Gastrocnemius medialis (tissue), 4 donors: ENCODE results near the gene PIP4K2A. TPM values are rescaled to one million over a fixed set of nuclear protein-coding genes. Genes with fewer than 3 reads are reported as not detected.

Source experiments
- ATAC-seq, 2 donors: fragments of 150-250 bp; one replicate each; pipeline ENCODE4 v1.9.1; 2016
- DNase-seq, 2 donors: peaks; one replicate each; pipeline ENCODE4 v3.0.0-alpha.2; 2019
- H3K27ac ChIP-seq, 4 donors: fragments of 200-600 bp; sonication (generic); 1 replicate in 1 of 4; 2 replicates in 3 of 4; pipeline ENCODE4 v1.5.1; 2016 to 2018; ENCODE audit warnings: mild to moderate bottlenecking in 2 of 4, moderate library complexity in 1 of 4
- H3K27me3 ChIP-seq, 3 donors: fragments of 200-600 bp; sonication (generic) in 2 of 3; 1 replicate in 1 of 3; 2 replicates in 2 of 3; pipeline versions ENCODE4 v1.5.1 to v1.6.0; 2016 to 2019; ENCODE audit warnings: mild to moderate bottlenecking in 1 of 3, moderate library complexity in 1 of 3
- H3K36me3 ChIP-seq, 2 donors: fragments of 200-600 bp; sonication (generic) in 1 of 2; one replicate each; pipeline ENCODE4 v1.5.1; 2017 to 2018
- H3K4me1 ChIP-seq, 2 donors: fragments of 200-600 bp; sonication (generic) in 1 of 2; one replicate each; pipeline ENCODE4 v1.5.1; 2016 to 2017; ENCODE audit warnings: mild to moderate bottlenecking in 2 of 2
- H3K4me3 ChIP-seq, 4 donors: fragments of 200-600 bp; sonication (generic) in 3 of 4; 1 replicate in 1 of 4; 2 replicates in 3 of 4; pipeline ENCODE4 v1.5.1; 2016 to 2019; ENCODE audit warnings: mild to moderate bottlenecking in 2 of 4
- H3K9me3 ChIP-seq, 3 donors: fragments of 200-600 bp; sonication (generic) in 2 of 3; 1 replicate in 1 of 3; 2 replicates in 2 of 3; pipeline ENCODE4 v1.5.1; 2016 to 2019
- POLR2A ChIP-seq, 2 donors: fragments of 450-650 bp; IDR thresholded peaks; one replicate each; pipeline ENCODE4 v1.6.1; 2017; ENCODE audit warnings: antibody characterized with exemption in 2 of 2, mild to moderate bottlenecking in 2 of 2, moderate library complexity in 2 of 2
- in situ Hi-C, 4 donors: fragments of 200-750 bp; cut with MboI; loops; one replicate each; pipeline versions ENCODE4 v1.15.0 to v1.8.0; 2017; ENCODE audit warnings: low sequenced_read_pairs in 4 of 4
- intact Hi-C: fragments of 100-400 bp; cut with DNase I; formaldehyde crosslinking; loops from one replicate; pipeline ENCODE4 v1.15.1; 2023; ENCODE audit warnings: low total_unique reads
- total RNA-seq, 4 donors: library from RNA; depleted of rRNA; stranded (reverse); fragments of >200 nt; gene quantifications; one replicate each; pipeline versions ENCODE4 v1.1.0 to v1.2.3, GENCODE V29; 2016
- TF ChIP-seq, protein P1 (sequence below), 5 experiments: fragments of 450-650 bp in 3 of 5; fragments of 200-600 bp in 2 of 5; sonication (generic) in 2 of 5; IDR thresholded peaks in 4 of 5; conservative IDR thresholded peaks in 1 of 5; 1 replicate in 4 of 5; 2 replicates in 1 of 5; pipeline ENCODE4 v1.5.1; 2016 to 2019; ENCODE audit warnings: antibody characterized with exemption in 5 of 5, mild to moderate bottlenecking in 3 of 5, moderate library complexity in 3 of 5

PIP4K2A gene
- total RNA-seq, 4 donors from 2014 or later = 3.9 to 7.5 (median 4.7) TPM

DNA sequence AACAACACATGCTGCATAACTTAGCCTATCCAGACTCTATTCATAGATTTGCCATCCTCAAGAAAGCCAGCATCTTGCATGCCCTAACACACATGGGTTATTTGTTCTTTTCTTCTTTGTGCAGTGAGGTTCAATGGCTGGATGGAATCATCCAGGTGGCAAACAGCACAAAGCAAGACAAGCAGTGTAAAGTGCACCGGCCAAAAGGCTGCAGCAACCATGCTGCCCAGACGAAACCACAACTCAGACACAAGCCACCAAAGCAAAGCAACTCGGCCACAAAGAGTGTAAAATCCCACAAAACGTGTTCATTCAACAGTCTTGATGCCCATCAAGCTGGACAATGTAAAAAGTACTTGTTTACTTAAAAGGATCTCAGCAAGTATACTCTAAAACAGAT is 76.9 kb downstream of the PIP4K2A start:
- H3K4me3 ChIP-seq = no peak overlapping the region
- no peaks in the 10 kb centered on the region for H3K9me3 ChIP-seq
- no peaks in the 10 kb centered on the region for H3K27me3 ChIP-seq
- ATAC-seq (no peak), DNase-seq (no peak)
- TF ChIP-seq, protein P1, sequence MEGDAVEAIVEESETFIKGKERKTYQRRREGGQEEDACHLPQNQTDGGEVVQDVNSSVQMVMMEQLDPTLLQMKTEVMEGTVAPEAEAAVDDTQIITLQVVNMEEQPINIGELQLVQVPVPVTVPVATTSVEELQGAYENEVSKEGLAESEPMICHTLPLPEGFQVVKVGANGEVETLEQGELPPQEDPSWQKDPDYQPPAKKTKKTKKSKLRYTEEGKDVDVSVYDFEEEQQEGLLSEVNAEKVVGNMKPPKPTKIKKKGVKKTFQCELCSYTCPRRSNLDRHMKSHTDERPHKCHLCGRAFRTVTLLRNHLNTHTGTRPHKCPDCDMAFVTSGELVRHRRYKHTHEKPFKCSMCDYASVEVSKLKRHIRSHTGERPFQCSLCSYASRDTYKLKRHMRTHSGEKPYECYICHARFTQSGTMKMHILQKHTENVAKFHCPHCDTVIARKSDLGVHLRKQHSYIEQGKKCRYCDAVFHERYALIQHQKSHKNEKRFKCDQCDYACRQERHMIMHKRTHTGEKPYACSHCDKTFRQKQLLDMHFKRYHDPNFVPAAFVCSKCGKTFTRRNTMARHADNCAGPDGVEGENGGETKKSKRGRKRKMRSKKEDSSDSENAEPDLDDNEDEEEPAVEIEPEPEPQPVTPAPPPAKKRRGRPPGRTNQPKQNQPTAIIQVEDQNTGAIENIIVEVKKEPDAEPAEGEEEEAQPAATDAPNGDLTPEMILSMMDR (IDR thresholded peaks at IDR 0.05 in 4 of 5, conservative IDR thresholded peaks at IDR 0.05 in 1 of 5) = no peak
- TF ChIP-seq POLR2A (IDR thresholded peaks at IDR 0.05) = no peak
- no peaks in the 10 kb centered on the region for H3K36me3 ChIP-seq
- H3K27ac ChIP-seq = no peak overlapping the region
- intact Hi-C loops = no loop called here
- no peaks in the 10 kb centered on the region for H3K4me1 ChIP-seq
- in situ Hi-C loops = no loop called here

DNA sequence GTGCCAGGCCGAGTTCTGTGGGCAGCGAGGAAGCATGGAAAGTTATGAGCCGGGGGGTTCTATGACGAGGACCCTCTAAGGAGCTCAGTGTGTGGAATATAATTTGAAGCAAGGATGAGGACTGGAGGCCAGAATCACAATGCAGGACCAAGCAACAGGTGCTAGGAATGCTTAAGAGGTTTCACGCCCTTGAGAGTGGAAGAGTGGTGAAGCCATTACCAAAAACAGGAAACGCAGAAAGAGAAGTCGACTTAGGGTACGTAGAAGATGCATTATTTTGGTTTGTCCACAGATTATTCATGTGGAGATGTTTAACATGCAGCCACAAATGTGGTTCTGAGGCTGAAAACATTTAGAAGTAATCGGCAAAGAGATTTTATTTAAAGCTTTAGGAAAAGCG is 78.7 kb downstream of the PIP4K2A start:
- no peaks in the 10 kb centered on the region for H3K9me3 ChIP-seq
- H3K27me3 ChIP-seq = no peaks in the 10 kb centered on the region
- no peak overlapping the region for H3K4me3 ChIP-seq
- no peaks in the 10 kb centered on the region for H3K36me3 ChIP-seq
- H3K4me1 ChIP-seq = no peaks in the 10 kb centered on the region
- DNase-seq (no peak), ATAC-seq (no peak)
- intact Hi-C loops = no loop called here
- TF ChIP-seq, protein P1 (IDR thresholded peaks at IDR 0.05 in 4 of 5, conservative IDR thresholded peaks at IDR 0.05 in 1 of 5) = no peak
- no peak for TF ChIP-seq POLR2A (IDR thresholded peaks at IDR 0.05)
- H3K27ac ChIP-seq = no peak overlapping the region
- in situ Hi-C loops = no loop called here

DNA sequence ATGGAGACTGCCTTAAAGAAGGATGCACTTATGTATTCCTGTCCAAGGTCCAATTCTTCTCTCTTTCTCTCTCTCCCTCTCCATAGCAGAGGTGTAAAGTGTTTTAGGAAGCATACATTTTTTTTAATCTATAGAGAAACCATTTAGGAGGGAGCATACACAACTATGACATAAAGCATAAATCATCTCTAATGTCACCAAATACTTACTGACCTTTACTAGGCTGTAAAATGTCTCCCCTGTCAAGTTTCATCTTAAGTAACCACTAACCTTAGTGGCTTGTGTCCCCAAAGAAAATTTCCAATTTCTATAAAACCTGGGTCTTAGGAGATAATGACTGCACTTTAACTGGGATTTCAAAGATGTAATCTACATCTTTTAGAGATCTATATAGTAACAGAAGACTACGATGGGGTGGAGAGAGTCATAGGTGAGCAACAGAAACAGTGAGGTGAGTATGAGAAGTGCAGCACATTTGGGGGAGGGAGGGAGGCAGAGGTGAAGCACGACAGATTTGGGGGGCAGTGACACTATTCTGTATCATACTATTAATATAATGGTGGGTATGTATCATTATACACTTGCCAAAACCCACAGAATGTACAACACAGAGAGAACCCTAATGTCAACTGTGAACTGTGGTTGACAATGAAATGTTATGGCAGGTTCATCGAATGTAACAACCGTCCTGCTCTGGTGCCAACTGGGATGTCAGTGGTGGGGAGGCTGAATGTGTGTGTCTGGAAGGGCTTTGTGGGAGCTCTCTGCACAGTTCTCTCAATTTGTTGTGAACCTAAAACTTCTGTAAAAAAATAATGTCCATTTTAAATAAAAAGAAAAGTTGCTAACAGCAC is 79.5 kb downstream of the PIP4K2A start:
- H3K9me3 ChIP-seq = no peaks in the 10 kb centered on the region
- intact Hi-C loops (no loop called here), in situ Hi-C loops (no loop called here)
- TF ChIP-seq, protein P1 (IDR thresholded peaks at IDR 0.05 in 4 of 5, conservative IDR thresholded peaks at IDR 0.05 in 1 of 5) = no peak
- DNase-seq (no peak), ATAC-seq (no peak)
- H3K4me3 ChIP-seq = no peak overlapping the region
- H3K27me3 ChIP-seq = no peaks in the 10 kb centered on the region
- H3K4me1 ChIP-seq = no peaks in the 10 kb centered on the region
- H3K27ac ChIP-seq = no peak overlapping the region
- no peaks in the 10 kb centered on the region for H3K36me3 ChIP-seq

DNA sequence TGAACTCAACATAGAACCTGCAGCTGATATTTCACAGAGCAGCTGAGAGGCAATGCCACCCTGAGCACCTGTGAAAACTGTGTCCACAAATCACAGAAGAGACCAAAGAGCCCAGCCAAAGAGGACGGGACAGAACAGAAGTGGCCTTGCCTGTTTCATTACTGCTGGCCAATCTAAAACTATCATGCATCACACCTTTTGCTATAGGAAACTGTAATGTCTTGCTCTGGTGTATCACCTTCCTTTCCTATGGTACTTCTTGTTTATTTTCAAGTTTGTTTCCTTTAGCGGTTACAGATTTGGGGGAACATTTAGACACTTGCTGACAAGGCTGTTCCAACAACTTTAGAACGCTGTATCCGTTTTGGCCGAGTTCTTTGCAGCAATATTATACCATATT is 80.3 kb downstream of the PIP4K2A start:
- DNase-seq = no peak
- no peaks in the 10 kb centered on the region for H3K9me3 ChIP-seq
- no peak for ATAC-seq
- intact Hi-C loops = no loop called here
- H3K36me3 ChIP-seq = no peaks in the 10 kb centered on the region
- TF ChIP-seq, protein P1 (IDR thresholded peaks at IDR 0.05 in 4 of 5, conservative IDR thresholded peaks at IDR 0.05 in 1 of 5) = no peak
- no peak for TF ChIP-seq POLR2A (IDR thresholded peaks at IDR 0.05)
- no peaks in the 10 kb centered on the region for H3K4me1 ChIP-seq
- no peak overlapping the region for H3K4me3 ChIP-seq
- in situ Hi-C loops = no loop called here
- no peaks in the 10 kb centered on the region for H3K27me3 ChIP-seq
- H3K27ac ChIP-seq = no peak overlapping the region
